HepG2 (cell line): ENCODE data around the gene CDK10. TPM values are rescaled to one million over a fixed set of nuclear protein-coding genes. Genes with fewer than 3 reads are reported as not detected.

Experiments
- ATAC-seq: fragments of 200-7000 bp; cut with Tn5 transposase; 3 replicates; pipeline ENCODE4 v1.9.1; 2020; ENCODE audit warnings: mild to moderate bottlenecking, moderate library complexity
- BruUV-seq: library from RNA; stranded (reverse); fragments of 400-500 nt; replicated peaks from 2 replicates; lab custom pipeline; 2021; lab: Mats Ljungman, UMichigan
- CTCF ChIA-PET: fragments of 300-600 bp; formaldehyde crosslinking; extraction: SDS; loops from one replicate; lab custom pipeline; 2021; ENCODE audit warnings: low total read pairs, inconsistent platforms, low intra/inter-chr PET ratio; lab: Yijun Ruan, JAX
- POLR2A ChIA-PET: fragments of 350-600 bp; sonication (Branson Sonifier 250); formaldehyde crosslinking; loops from one replicate; lab custom pipeline; 2020; ENCODE audit warnings: antibody characterized with exemption, inconsistent platforms; lab: Yijun Ruan, JAX
- DNase-seq: peaks from one replicate; pipeline ENCODE4 v3.0.0-alpha.2; 2015; ENCODE audit warnings: low spot score
- FAIRE-seq: peaks from 3 replicates; lab custom pipeline; 2011; peaks lifted over from hg19 to GRCh38; lab: Jason Lieb, UNC
- H2AFZ ChIP-seq: one replicate; pipeline ENCODE4 v1.6.1; 2011; ENCODE audit warnings: low read length, inconsistent platforms
- H3K27ac ChIP-seq: fragments of 300-600 bp; 3 replicates; pipeline ENCODE4 v1.8.0; 2011; ENCODE audit warnings: mixed run types, mild to moderate bottlenecking, mixed read lengths, low read length, inconsistent platforms; ENCODE audit not compliant: insufficient read depth; ENCODE audit errors: extremely low read length
- H3K27me3 ChIP-seq, 2 experiments: fragments of 200-600 bp in 1 of 2; 2 replicates in 1 of 2; 3 replicates in 1 of 2; pipeline versions ENCODE4 v1.6.0 to v1.8.0; 2011; ENCODE audit warnings: low read length in 2 of 2, mild to moderate bottlenecking in 2 of 2, moderate library complexity in 2 of 2, inconsistent platforms in 1 of 2; ENCODE audit not compliant: insufficient read depth in 2 of 2, control insufficient read depth in 1 of 2
- H3K36me3 ChIP-seq, 2 experiments: fragments of 200-600 bp in 1 of 2; replicated peaks in 1 of 2; 2 replicates in 1 of 2; 3 replicates in 1 of 2; pipeline versions ENCODE4 v1.5.1 to v1.8.0; 2011; ENCODE audit warnings: low read length in 2 of 2, inconsistent platforms in 1 of 2; ENCODE audit not compliant: insufficient read depth in 2 of 2, control insufficient read depth in 1 of 2
- H3K4me1 ChIP-seq: 2 replicates; pipeline ENCODE4 v1.5.1; 2012; ENCODE audit warnings: low read length, inconsistent platforms; ENCODE audit not compliant: insufficient read depth
- H3K4me2 ChIP-seq: 2 replicates; pipeline ENCODE4 v1.6.0; 2011; ENCODE audit warnings: low read depth, low read length, inconsistent platforms
- H3K4me3 ChIP-seq, 3 experiments: fragments of 200-600 bp in 1 of 3; sonication (generic), shearing (Covaris generic) in 1 of 3; replicated peaks in 1 of 3; 2 replicates each; pipeline ENCODE4 v1.5.1; 2011 to 2016; ENCODE audit warnings: low read length in 3 of 3, inconsistent platforms in 2 of 3, low read depth in 2 of 3, mild to moderate bottlenecking in 2 of 3, control low read depth in 1 of 3, mixed read lengths in 1 of 3; ENCODE audit not compliant: insufficient read depth in 1 of 3
- H3K79me2 ChIP-seq: one replicate; pipeline ENCODE4 v1.6.1; 2011; ENCODE audit warnings: low read length, inconsistent platforms; ENCODE audit not compliant: insufficient read depth
- H3K9ac ChIP-seq: 2 replicates; pipeline ENCODE4 v1.6.0; 2011; ENCODE audit warnings: mild to moderate bottlenecking, low read depth, low read length, inconsistent platforms; ENCODE audit not compliant: insufficient read depth
- H3K9me3 ChIP-seq: 2 replicates; pipeline ENCODE4 v1.5.1; 2012; ENCODE audit warnings: mild to moderate bottlenecking, low read length
- H4K20me1 ChIP-seq: 2 replicates; pipeline ENCODE4 v1.6.0; 2011; ENCODE audit warnings: inconsistent platforms, mild to moderate bottlenecking, low read length, moderate library complexity; ENCODE audit not compliant: insufficient read depth
- AGO2 ChIP-seq: fragments of 200-400 bp; formaldehyde crosslinking; optimal IDR thresholded peaks from 2 replicates; pipeline ENCODE3; 2017; ENCODE audit warnings: mild to moderate bottlenecking, low read depth, low read length, moderate library complexity
- AKAP8 ChIP-seq: sonication (generic); formaldehyde crosslinking; IDR thresholded peaks from 2 replicates; pipeline ENCODE4 v1.5.1; 2020; ENCODE audit warnings: mild to moderate bottlenecking, missing genetic modification reagents
- CENPT ChIP-seq: sonication (generic); formaldehyde crosslinking; IDR thresholded peaks from 2 replicates; pipeline ENCODE4 v1.8.0; 2022; ENCODE audit warnings: low read depth, mild to moderate bottlenecking, moderate library complexity, missing genetic modification reagents
- CSRNP1 ChIP-seq: sonication (generic); formaldehyde crosslinking; IDR thresholded peaks from 2 replicates; pipeline ENCODE4 v1.8.1; 2023; ENCODE audit warnings: mild to moderate bottlenecking, missing genetic modification reagents
- KAT7 ChIP-seq: IDR thresholded peaks from 2 replicates; pipeline ENCODE4 v1.6.1; 2018; ENCODE audit warnings: borderline replicate concordance, missing compliant biosample characterization
- RBM22 ChIP-seq: fragments of 200-400 bp; formaldehyde crosslinking; optimal IDR thresholded peaks from 2 replicates; pipeline ENCODE3; 2017; ENCODE audit warnings: mild to moderate bottlenecking, low read length, moderate library complexity
- RXRA ChIP-seq: sonication (generic); formaldehyde crosslinking; IDR thresholded peaks from 2 replicates; pipeline ENCODE4 v1.5.1; 2020; ENCODE audit warnings: missing genetic modification reagents
- XRCC5 ChIP-seq: fragments of 200-400 bp; formaldehyde crosslinking; optimal IDR thresholded peaks from 2 replicates; pipeline ENCODE3; 2017; ENCODE audit warnings: mild to moderate bottlenecking, low read length
- ZBTB49 ChIP-seq: sonication (generic); formaldehyde crosslinking; IDR thresholded peaks from 2 replicates; pipeline ENCODE4 v1.4.0; 2020; ENCODE audit warnings: missing genetic modification reagents, borderline replicate concordance
- ZNF333 ChIP-seq: sonication (generic); formaldehyde crosslinking; IDR thresholded peaks from 2 replicates; pipeline ENCODE4 v1.4.0; 2020; ENCODE audit warnings: mild to moderate bottlenecking, missing genetic modification reagents, borderline replicate concordance
- ZNF557 ChIP-seq: sonication (generic); formaldehyde crosslinking; IDR thresholded peaks from 2 replicates; pipeline ENCODE4 v1.4.0; 2020; ENCODE audit warnings: missing genetic modification reagents
- WGBS: methylation state at CpG from one replicate; pipeline ENCODE4 v1.1.6; 2017; ENCODE audit warnings: low lambda C conversion rate; 5-methylcytosine and 5-hydroxymethylcytosine counted together
- in situ Hi-C: cut with HindIII; loops from 2 replicates; pipeline ENCODE4 v1.10.0; 2017; ENCODE audit warnings: low pct_unique_long_range_greater_than_20kb; ENCODE audit not compliant: extremely low pct_ligation_motif_present
- intact Hi-C: fragments of 100-400 bp; cut with micrococcal nuclease; formaldehyde crosslinking; loops from one replicate; pipeline ENCODE4 v1.10.0; 2022; ENCODE audit not compliant: unreplicated experiment
- polyA plus RNA-seq, 8 experiments: library from polyadenylated mRNA; depleted of rRNA in 3 of 8; stranded (reverse) in 7 of 8; unstranded in 1 of 8; fragments of >200 nt; fragmentation: Illumina TruSeq in 4 of 8; extraction: Trizol in 4 of 8; gene quantifications; 2 replicates each; pipeline versions ENCODE4 v1.2.1 to v1.2.3, GENCODE V29; 2011 to 2016; ENCODE audit warnings: low read depth in 4 of 8, missing spikeins in 1 of 8, mixed read lengths in 1 of 8; ENCODE audit not compliant: insufficient read depth in 1 of 8
- total RNA-seq, 5 experiments: library from RNA; depleted of rRNA; stranded (reverse); fragments of >200 nt; fragmentation: Illumina TruSeq; extraction: Trizol; gene quantifications; 2 replicates each; pipeline ENCODE4 v1.2.3, GENCODE V29; 2016; ENCODE audit warnings: low read depth in 1 of 5

The CDK10 gene
- total and polyA plus RNA-seq, 2 of the 13 experiments (the other 11 are each of a cell fraction or from before 2014, with no cell fraction given): 2.5 to 3.9 TPM

GRCh38 chr16:89739383-89739782 lies 52.9 kb downstream of the CDK10 start:
- 94% methylated on average over 8 of the region's 9 CpGs for WGBS
- H3K36me3 ChIP-seq: peaks cover 41 to 92% of the 10 kb centered on the region in 2 experiments
- CTCF ChIA-PET: no interaction called here

More at GRCh38 chr16:89739383-89739782, 52.9 kb downstream of the CDK10 start:
- no peaks in the 10 kb centered on the region for H3K27me3 ChIP-seq
- POLR2A ChIA-PET: interaction anchor here (1.0 to 2.0 kb wide), 2 partner anchors 33 to 39 kb away, joined by 4 read pairs; no protein-coding TSS in a partner anchor
- intact Hi-C loops (no loop called here), in situ Hi-C loops (no loop called here)
- H4K20me1 ChIP-seq: no peaks in the 10 kb centered on the region
- H3K4me3 ChIP-seq: no peak overlapping the region
- H3K4me1 ChIP-seq: no peaks in the 10 kb centered on the region
- H3K79me2 ChIP-seq: no peaks in the 10 kb centered on the region
- no peak for DNase-seq
- no peak overlapping the region for H3K9ac ChIP-seq
- ATAC-seq: peak; percentile 5
- FAIRE-seq: no peak
- H3K27ac ChIP-seq: no peak overlapping the region
- H3K4me2 ChIP-seq: no peak overlapping the region
- no peaks in the 10 kb centered on the region for H3K9me3 ChIP-seq
- no TSS peak for BruUV-seq
- no peak overlapping the region for H2AFZ ChIP-seq
- TF ChIP-seq AKAP8 (CRISPR knock-in tag): 0 out of 2 replicates have a peak, but pooled peaks have one; percentile 38
- no peak for TF ChIP-seq CENPT (CRISPR knock-in tag)
- no peak for TF ChIP-seq KAT7 (CRISPR knock-in tag)
- TF ChIP-seq RBM22: peak; percentile 74
- TF ChIP-seq XRCC5: no peak
- no peak for TF ChIP-seq ZNF333 (CRISPR knock-in tag)
- TF ChIP-seq AGO2: peak; percentile 80
- TF ChIP-seq RXRA (CRISPR knock-in tag): no peak
- TF ChIP-seq ZBTB49: no peak
- TF ChIP-seq ZNF557 (CRISPR knock-in tag): no peak
- 0 out of 2 replicates have a peak, but pooled peaks have one; percentile 46 for TF ChIP-seq CSRNP1 (CRISPR knock-in tag)
